ENCODE data around the gene FAAP20. TPM values are rescaled to one million over a fixed set of nuclear protein-coding genes. Genes with fewer than 3 reads are reported as not detected.

FAAP20 gene
- total RNA-seq, 4 donors from 2014 or later = 42.2 to 82.2 (median 50.2) TPM

DNA sequence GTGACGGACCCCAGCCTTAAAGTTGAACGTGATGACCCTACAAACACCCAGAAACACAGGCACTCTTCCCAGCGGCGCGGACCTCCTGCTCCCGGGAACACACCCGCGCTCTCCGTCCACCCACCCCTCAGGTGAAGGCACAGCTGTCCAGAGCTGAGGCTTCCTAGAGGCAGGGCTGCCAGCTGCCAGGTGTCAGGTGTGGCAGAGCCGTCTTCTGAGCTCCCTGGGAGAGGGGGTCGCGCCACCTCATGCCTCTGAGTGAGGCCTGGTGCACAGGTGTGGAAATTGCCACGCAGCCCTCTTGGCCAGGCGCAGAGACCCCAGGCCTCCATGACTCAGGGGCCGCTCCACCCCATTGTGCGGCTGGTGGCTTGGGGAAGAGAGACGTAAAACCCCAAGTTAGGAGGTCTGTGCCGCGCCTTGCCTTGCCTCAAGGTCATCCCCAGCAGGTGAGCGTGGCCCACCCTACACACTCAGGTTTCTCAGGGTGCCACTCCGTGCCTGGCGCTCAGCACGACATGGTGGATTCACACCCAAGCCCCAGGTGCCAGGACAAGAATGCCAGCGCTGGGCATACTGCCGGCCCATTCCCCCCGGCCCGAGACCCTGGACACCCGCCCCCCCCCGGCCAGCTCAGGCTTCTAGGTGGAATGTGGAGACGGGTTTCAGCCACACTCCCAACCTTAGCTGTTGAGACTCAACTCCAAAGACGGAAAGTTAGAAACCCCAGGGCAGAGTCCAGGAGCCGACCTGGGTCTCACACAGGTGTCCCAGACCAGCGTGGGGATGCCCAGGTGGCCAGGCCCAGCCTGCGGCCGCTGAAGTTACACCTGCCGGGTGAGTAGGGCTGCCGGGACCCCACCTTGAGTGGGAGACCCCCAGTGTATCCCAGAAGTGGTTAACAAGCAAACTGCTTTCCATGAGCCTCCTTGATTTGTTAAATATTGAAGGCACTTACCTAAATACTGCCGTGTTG lies 8.4 kb downstream of the FAAP20 start:
- H3K27me3 ChIP-seq = no peaks in the 10 kb centered on the region
- H3K4me3 ChIP-seq (replicated peaks in 1 of 3) = no peak overlapping the region
- no peak for TF ChIP-seq POLR2A (IDR thresholded peaks at IDR 0.05)
- TF ChIP-seq, protein P1, sequence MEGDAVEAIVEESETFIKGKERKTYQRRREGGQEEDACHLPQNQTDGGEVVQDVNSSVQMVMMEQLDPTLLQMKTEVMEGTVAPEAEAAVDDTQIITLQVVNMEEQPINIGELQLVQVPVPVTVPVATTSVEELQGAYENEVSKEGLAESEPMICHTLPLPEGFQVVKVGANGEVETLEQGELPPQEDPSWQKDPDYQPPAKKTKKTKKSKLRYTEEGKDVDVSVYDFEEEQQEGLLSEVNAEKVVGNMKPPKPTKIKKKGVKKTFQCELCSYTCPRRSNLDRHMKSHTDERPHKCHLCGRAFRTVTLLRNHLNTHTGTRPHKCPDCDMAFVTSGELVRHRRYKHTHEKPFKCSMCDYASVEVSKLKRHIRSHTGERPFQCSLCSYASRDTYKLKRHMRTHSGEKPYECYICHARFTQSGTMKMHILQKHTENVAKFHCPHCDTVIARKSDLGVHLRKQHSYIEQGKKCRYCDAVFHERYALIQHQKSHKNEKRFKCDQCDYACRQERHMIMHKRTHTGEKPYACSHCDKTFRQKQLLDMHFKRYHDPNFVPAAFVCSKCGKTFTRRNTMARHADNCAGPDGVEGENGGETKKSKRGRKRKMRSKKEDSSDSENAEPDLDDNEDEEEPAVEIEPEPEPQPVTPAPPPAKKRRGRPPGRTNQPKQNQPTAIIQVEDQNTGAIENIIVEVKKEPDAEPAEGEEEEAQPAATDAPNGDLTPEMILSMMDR (IDR thresholded peaks at IDR 0.05) = no peak
- peaks cover 0 to 15% of the 10 kb centered on the region in 2 donors for H3K36me3 ChIP-seq
- no peak overlapping the region for H3K27ac ChIP-seq
- intact Hi-C loops (cut with DNase I) = no loop called here
- H3K4me1 ChIP-seq = peaks cover 14 to 16% of the 10 kb centered on the region in 2 donors
- WGBS, 2 donors = 90 to 94% methylated on average over 16 to 21 of the region's 38 CpGs
- DNase-seq = no peak
- H3K9me3 ChIP-seq = no peaks in the 10 kb centered on the region

DNA sequence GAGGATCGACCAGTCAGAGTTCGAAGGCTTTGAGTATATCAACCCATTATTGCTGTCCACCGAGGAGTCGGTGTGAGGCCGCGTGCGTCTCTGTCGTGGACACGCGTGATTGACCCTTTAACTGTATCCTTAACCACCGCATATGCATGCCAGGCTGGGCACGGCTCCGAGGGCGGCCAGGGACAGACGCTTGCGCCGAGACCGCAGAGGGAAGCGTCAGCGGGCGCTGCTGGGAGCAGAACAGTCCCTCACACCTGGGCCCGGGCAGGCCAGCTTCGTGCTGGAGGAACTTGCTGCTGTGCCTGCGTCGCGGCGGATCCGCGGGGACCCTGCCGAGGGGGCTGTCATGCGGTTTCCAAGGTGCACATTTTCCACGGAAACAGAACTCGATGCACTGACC lies 9.6 kb downstream of the FAAP20 start:
- DNase-seq = no peak
- 94 to 96% methylated on average over 24 to 33 of the region's 33 CpGs for WGBS, 2 donors

DNA sequence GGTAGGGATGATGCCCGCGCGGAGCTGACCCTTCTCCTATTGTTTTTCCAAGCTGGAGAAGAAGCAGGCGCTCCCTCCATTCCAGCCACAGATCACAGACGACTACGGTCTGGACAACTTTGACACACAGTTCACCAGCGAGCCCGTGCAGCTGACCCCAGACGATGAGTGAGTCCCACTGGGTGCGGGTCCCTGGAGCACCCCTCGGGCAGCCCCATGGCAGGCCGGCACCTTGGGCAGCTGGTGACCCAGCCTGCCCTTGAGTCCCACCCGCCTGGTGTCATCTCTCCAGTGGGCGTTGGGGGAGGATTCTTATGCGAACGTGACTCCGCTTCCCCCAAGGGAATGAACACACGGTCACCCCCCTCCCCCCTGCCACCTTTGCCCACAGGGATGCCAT lies 10.0 kb downstream of the FAAP20 start:
- Histone ChIP-seq H3K4me3 (replicated peaks in 1 of 3) (no peak overlapping the region), H3K27ac (no peak overlapping the region), H3K9me3 (no peaks in the 10 kb centered on the region), H3K36me3 (peaks cover 5 to 15% of the 10 kb centered on the region in 2 donors), H3K4me1 (peaks cover 0 to 4% of the 10 kb centered on the region in 2 donors), H3K27me3 (no peaks in the 10 kb centered on the region)
- WGBS, 2 donors = 88% methylated on average over 11 to 15 of the region's 18 CpGs
- TF ChIP-seq, protein P1 (IDR thresholded peaks at IDR 0.05) = no peak
- TF ChIP-seq POLR2A (IDR thresholded peaks at IDR 0.05) = no peak
- intact Hi-C loops (cut with DNase I) = no loop called here
- DNase-seq = no peak

More for the DNA sequence above, 9.6 kb downstream of the FAAP20 start:
- no peak for TF ChIP-seq POLR2A (IDR thresholded peaks at IDR 0.05)
- TF ChIP-seq, protein P1 (IDR thresholded peaks at IDR 0.05) = no peak
- no peaks in the 10 kb centered on the region for H3K27me3 ChIP-seq
- no peak overlapping the region for H3K27ac ChIP-seq
- H3K4me1 ChIP-seq = peaks cover 2 to 4% of the 10 kb centered on the region in 2 donors
- H3K36me3 ChIP-seq = peaks cover 5 to 15% of the 10 kb centered on the region in 2 donors
- intact Hi-C loops (cut with DNase I) = no loop called here
- no peak overlapping the region for H3K4me3 ChIP-seq (replicated peaks in 1 of 3)
- H3K9me3 ChIP-seq = no peaks in the 10 kb centered on the region

DNA sequence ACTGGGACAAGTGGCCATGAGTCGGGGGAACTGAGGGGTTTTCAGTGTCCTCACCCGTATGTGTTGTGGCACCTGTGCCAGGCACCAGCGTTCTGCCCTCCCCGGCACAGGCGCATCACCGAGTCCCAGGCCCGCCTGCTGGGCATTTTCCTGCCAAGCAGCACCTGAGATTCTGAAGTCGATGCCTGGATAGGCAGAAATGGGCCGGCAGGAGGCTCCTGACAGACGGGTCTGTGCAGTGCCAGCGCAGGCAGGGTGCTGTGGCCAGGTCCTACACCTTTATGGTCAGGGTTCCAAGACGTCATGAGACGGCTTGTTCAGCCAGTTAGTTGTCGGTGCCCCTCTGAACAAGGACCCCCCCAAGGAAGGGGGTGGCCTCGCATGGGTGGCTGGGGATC lies 10.6 kb downstream of the FAAP20 start:
- DNase-seq = no peak
- no peak for TF ChIP-seq POLR2A (IDR thresholded peaks at IDR 0.05)
- TF ChIP-seq, protein P1 (IDR thresholded peaks at IDR 0.05) = no peak
- Histone ChIP-seq H3K36me3 (peaks cover 5 to 15% of the 10 kb centered on the region in 2 donors), H3K4me1 (peaks cover 0 to under 1% of the 10 kb centered on the region in 2 donors), H3K27ac (no peak overlapping the region), H3K4me3 (replicated peaks in 1 of 3) (no peak overlapping the region), H3K9me3 (no peaks in the 10 kb centered on the region), H3K27me3 (no peaks in the 10 kb centered on the region)
- 95 to 98% methylated on average over 8 to 13 of the region's 15 CpGs for WGBS, 2 donors
- intact Hi-C loops (cut with DNase I) = no loop called here

DNA sequence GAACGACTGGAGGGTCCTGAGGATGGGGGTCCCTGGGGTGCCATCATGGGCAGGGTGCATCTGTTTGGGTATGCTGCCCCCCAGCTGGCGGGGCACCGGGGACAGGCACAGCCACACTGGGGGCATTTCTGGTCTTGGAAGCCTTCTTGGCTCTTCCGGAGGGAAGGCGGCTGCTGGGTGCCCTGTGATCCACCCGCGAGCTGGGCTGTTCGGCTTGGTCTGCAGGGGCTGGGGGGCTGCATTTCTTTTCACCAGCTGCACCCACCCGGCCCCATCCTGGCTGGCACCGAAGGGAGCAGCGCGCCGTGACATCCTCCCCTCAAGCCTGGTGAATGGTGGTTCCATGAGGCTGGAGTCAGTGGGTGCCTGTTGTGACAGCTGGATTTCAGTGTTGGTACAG lies 12.2 kb downstream of the FAAP20 start:
- Histone ChIP-seq H3K9me3 (no peaks in the 10 kb centered on the region), H3K27ac (no peak overlapping the region), H3K36me3 (peaks cover 5 to 17% of the 10 kb centered on the region in 2 donors), H3K27me3 (no peaks in the 10 kb centered on the region), H3K4me3 (replicated peaks in 1 of 3) (no peak overlapping the region), H3K4me1 (no peaks in the 10 kb centered on the region)
- 94% methylated on average over 9 to 10 of the region's 13 CpGs for WGBS, 2 donors
- no peak for DNase-seq
- TF ChIP-seq POLR2A (IDR thresholded peaks at IDR 0.05) = no peak
- TF ChIP-seq, protein P1 (IDR thresholded peaks at IDR 0.05) = no peak
- intact Hi-C loops (cut with DNase I) = no loop called here
